ENCODE measurements around the gene MDH2.
"Not testable (repeated sequence)": the region's sequence is repeated elsewhere in the genome, so short reads cannot be mapped to it uniquely, and the experiment has no call there.

MDH2 gene

GRCh38 chr7:76044375-76044865, 3.5 kb upstream of the MDH2 start:
- no peak for DNase-seq (ENCODE audit: extremely low spot score)
- TF ChIP-seq CTCF (IDR thresholded peaks at IDR 0.05; ENCODE audit: control extremely low read depth, extremely low read depth, low read depth, missing control alignments) = no peak
- CTCF ChIA-PET = interaction anchor here (1.4 to 1.9 kb wide), 2 partner anchors 10 to 24 kb away, joined by 3 to 11 read pairs; no protein-coding TSS in a partner anchor
- POLR2A ChIA-PET = interaction anchor here (1.3 kb wide), 1 partner anchor 27 kb away, joined by 3 read pairs; no protein-coding TSS in a partner anchor

- ChIA-PET CTCF (interaction anchor here (0.8 to 1.2 kb wide), 2 partner anchors 131 to 268 kb away, joined by 3 to 4 read pairs; no protein-coding TSS in a partner anchor), POLR2A (interaction anchor here (0.6 to 1.3 kb wide), 3 partner anchors 132 to 187 kb away, joined by 3 to 5 read pairs (median 5); partner anchors contain the start of gene POR)
- DNase-seq (ENCODE audit: extremely low spot score) = peak; percentile 44
- TF ChIP-seq CTCF (IDR thresholded peaks at IDR 0.05; ENCODE audit: control extremely low read depth, extremely low read depth, low read depth, missing control alignments) = no peak
Measured at GRCh38 chr7:76047305-76047810, 548 bp upstream of the MDH2 start.

- no peak for TF ChIP-seq CTCF (IDR thresholded peaks at IDR 0.05; ENCODE audit: control extremely low read depth, extremely low read depth, low read depth, missing control alignments)
- POLR2A ChIA-PET = interaction anchor here (0.5 to 1.3 kb wide), 3 partner anchors 13 to 255 kb away, joined by 3 to 4 read pairs (median 3); partner anchors contain the start of gene POR
- CTCF ChIA-PET = interaction anchor here (0.6 to 1.5 kb wide), 3 partner anchors 134 to 267 kb away, joined by 3 read pairs; partner anchors contain the start of gene POR
- peak; percentile 61 for DNase-seq (ENCODE audit: extremely low spot score)
Measured at GRCh38 chr7:76048668-76048988, 722 bp downstream of the MDH2 start.

GRCh38 chr7:76049295-76049694, 1.4 kb downstream of the MDH2 start:
- ChIA-PET POLR2A (no interaction called here), CTCF (interaction anchor here (1.5 to 3.1 kb wide), 2 partner anchors 29 to 178 kb away, joined by 3 to 7 read pairs; no protein-coding TSS in a partner anchor)
- no peak for DNase-seq (ENCODE audit: extremely low spot score)
- no peak for TF ChIP-seq CTCF (IDR thresholded peaks at IDR 0.05; ENCODE audit: control extremely low read depth, extremely low read depth, low read depth, missing control alignments)

GRCh38 chr7:76050545-76050944, 2.6 kb downstream of the MDH2 start:
- CTCF ChIA-PET = interaction anchor here (1.0 to 3.1 kb wide), 2 partner anchors 18 to 30 kb away, joined by 3 to 7 read pairs; no protein-coding TSS in a partner anchor
- TF ChIP-seq CTCF (IDR thresholded peaks at IDR 0.05; ENCODE audit: control extremely low read depth, extremely low read depth, low read depth, missing control alignments) = no peak
- POLR2A ChIA-PET = no interaction called here

GRCh38 chr7:76051840-76052239, 3.9 kb downstream of the MDH2 start:
- DNase-seq (ENCODE audit: extremely low spot score) = no peak
- ChIA-PET CTCF (interaction anchor here (3.1 kb wide), 1 partner anchor 32 kb away, joined by 7 read pairs; no protein-coding TSS in a partner anchor), POLR2A (no interaction called here)
- TF ChIP-seq CTCF (IDR thresholded peaks at IDR 0.05; ENCODE audit: control extremely low read depth, extremely low read depth, low read depth, missing control alignments) = no peak

More at GRCh38 chr7:76050545-76050944, 2.6 kb downstream of the MDH2 start:
- no peak for DNase-seq (ENCODE audit: extremely low spot score)

GRCh38 chr7:76052681-76053080, 4.8 kb downstream of the MDH2 start:
- POLR2A ChIA-PET; DNase-seq (ENCODE audit: extremely low spot score): not testable (repeated sequence)
- CTCF ChIA-PET = interaction anchor here (1.2 to 3.1 kb wide), 2 partner anchors 32 to 261 kb away, joined by 3 to 7 read pairs; no protein-coding TSS in a partner anchor

Measured in GM10248 (cell line).